ENCODE results near the gene PRR33.

The PRR33 gene

GRCh38 chr11:1924181-1924580, 32.5 kb upstream of the PRR33 start:
- no peak overlapping the region for H3K4me3 ChIP-seq (ENCODE audit: low read depth, low read length)
- DNase-seq (ENCODE audit: low read depth, low spot score) = no peak
- TF ChIP-seq CTCF (IDR thresholded peaks at IDR 0.05; ENCODE audit: low read depth, low read length) = no peak
- in situ Hi-C loops (cut with HindIII; ENCODE audit: low sequenced_read_pairs) = no loop called here

DNA sequence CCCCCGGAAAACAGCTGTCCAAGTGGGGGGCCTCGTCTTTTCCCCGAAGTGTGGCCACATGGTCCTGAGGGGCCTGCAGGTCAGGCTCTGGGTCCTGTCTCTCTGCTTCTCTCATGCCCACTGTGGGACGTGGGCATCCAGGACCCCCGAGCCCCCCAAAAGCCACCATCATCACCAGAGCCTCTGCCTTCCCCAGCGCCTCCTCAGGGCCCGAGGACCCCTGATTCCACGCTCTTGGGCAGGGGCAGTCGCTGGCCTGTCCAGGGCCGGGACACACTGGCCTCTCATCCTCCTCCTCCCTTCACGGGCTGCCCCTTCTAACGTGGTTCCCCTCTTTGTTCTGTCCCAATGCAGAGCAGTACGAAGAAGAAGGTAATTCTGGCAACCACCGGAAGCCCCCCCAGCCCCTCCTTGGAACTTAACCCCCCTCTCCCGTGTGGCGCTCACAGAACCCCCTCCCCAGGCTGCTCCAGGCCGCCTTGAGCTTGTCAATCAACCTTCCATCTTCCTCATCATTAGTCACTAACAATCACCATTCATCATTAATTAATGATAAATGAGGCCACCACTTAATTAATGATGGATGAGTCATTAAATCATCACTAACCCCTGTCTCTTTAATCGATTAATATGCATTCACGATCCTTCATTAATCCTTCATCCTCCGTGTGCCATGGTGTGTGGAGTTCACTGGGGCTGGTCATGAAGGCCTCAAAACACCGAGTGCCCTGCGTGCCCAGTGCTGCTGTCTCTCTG, 31.7 kb upstream of the PRR33 start:
- TF ChIP-seq CTCF (IDR thresholded peaks at IDR 0.05; ENCODE audit: low read depth, low read length) = no peak

GRCh38 chr11:1922481-1923081, 30.9 kb upstream of the PRR33 start:
- TF ChIP-seq CTCF (IDR thresholded peaks at IDR 0.05; ENCODE audit: low read depth, low read length) = no peak
- no peak for DNase-seq (ENCODE audit: low read depth, low spot score)
- in situ Hi-C loops (cut with HindIII; ENCODE audit: low sequenced_read_pairs) = no loop called here
- H3K4me3 ChIP-seq (ENCODE audit: low read depth, low read length) = no peak overlapping the region

More for the DNA sequence above, 31.7 kb upstream of the PRR33 start:
- in situ Hi-C loops (cut with HindIII; ENCODE audit: low sequenced_read_pairs) = no loop called here
- DNase-seq (ENCODE audit: low read depth, low spot score) = no peak
- H3K4me3 ChIP-seq (ENCODE audit: low read depth, low read length) = no peak overlapping the region

- no peak for DNase-seq (ENCODE audit: low read depth, low spot score)
- in situ Hi-C loops (cut with HindIII; ENCODE audit: low sequenced_read_pairs) = no loop called here
- no peak overlapping the region for H3K4me3 ChIP-seq (ENCODE audit: low read depth, low read length)
- TF ChIP-seq CTCF (IDR thresholded peaks at IDR 0.05; ENCODE audit: low read depth, low read length) = no peak
These were observed 30.0 kb upstream of the PRR33 start for GRCh38 chr11:1921574-1922141.

GRCh38 chr11:1920909-1921573, 29.3 kb upstream of the PRR33 start:
- in situ Hi-C loops (cut with HindIII; ENCODE audit: low sequenced_read_pairs) = no loop called here
- H3K4me3 ChIP-seq (ENCODE audit: low read depth, low read length) = no peak overlapping the region
- no peak for TF ChIP-seq CTCF (IDR thresholded peaks at IDR 0.05; ENCODE audit: low read depth, low read length)
- DNase-seq (ENCODE audit: low read depth, low spot score) = no peak

- no peak for DNase-seq (ENCODE audit: low read depth, low spot score)
- no peak for TF ChIP-seq CTCF (IDR thresholded peaks at IDR 0.05; ENCODE audit: low read depth, low read length)
- in situ Hi-C loops (cut with HindIII; ENCODE audit: low sequenced_read_pairs) = no loop called here
These were observed 28.6 kb upstream of the PRR33 start for GRCh38 chr11:1920128-1920908.

More at GRCh38 chr11:1920128-1920908, 28.6 kb upstream of the PRR33 start:
- no peak overlapping the region for H3K4me3 ChIP-seq (ENCODE audit: low read depth, low read length)

Data from astrocyte of the spinal cord (primary cell).